EL (cell line): ENCODE data around the gene ZIM2.

Experiments
- DNase-seq: peaks from one replicate; pipeline ENCODE4 v3.0.0-alpha.2; 2016

The ZIM2 gene

DNA sequence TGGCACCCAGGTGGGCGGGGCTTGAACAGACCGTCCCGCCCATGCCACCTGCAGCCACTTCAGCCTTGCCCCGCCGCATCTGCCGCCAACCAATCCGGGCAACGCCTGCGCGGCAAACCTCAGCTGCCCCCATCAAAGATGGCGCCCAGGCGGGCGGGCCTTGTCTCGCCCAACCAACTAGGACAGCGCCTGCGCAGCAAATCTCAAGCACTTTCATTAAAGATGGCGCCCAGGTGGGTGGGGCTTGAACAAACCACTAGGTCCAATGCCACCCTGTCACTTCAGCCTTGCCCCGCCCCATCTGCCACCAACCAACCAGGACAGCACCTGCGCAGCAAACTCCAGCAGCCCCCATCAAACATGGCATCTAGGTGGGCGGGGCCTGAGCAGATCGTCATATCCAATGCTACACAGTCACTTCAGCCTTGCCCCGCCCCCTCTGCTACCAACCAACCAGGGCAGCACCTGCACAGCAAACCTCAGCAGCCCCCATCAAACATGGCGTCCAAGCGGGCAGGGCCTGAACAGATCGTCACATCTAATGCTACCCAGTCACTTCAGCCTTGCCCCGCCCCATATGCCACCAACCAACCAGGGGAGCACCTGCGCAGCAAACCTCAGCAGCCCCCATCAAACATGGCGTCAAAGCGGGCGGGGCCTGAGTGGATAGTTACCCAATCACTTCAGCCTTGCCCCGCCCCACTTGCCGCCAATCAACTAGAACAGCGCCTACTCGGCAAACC lies 1.4 kb downstream of the ZIM2 start:
- DNase-seq = no peak

DNA sequence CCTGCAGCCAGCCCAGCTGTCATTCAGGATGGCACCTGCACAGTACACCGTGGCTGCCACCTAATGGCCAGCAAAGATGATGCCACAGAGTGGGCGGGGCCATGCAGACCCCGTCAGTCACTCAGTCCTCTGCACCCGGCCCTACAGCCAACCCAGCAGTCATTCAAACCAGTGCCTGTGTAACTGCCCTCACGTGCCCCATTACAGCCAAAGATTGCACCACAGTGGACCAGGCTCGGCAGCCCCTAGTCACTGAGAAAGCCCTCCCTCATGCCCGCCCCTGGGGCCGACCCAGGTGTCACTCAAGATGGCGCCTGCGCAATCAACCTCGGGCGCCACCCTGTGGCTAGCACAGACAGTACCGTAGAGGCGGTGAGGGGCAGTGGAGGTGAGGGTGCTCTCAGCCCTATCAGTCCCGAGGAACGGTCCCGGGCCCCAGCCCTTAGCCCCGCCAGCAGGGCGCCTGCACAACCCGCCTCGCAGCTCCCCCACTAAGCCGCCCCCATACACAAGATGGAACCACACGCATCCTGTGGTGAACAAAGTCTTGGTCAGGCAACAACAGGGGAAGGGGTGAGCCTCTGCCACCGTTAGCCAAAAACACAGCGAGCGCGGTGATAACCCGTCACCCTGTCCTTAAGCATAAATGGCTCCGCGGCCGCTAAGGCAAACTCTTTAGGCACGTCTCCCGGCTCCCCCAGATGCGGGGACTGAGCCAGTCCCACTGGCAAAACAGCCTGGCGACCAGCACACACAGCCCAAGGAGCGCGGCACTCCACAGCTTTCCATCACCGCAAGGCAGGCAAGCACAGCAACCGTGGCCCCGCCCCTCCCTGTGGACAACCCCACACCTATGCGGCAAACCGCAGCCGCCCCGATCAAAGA lies 2.3 kb downstream of the ZIM2 start:
- no peak for DNase-seq

DNA sequence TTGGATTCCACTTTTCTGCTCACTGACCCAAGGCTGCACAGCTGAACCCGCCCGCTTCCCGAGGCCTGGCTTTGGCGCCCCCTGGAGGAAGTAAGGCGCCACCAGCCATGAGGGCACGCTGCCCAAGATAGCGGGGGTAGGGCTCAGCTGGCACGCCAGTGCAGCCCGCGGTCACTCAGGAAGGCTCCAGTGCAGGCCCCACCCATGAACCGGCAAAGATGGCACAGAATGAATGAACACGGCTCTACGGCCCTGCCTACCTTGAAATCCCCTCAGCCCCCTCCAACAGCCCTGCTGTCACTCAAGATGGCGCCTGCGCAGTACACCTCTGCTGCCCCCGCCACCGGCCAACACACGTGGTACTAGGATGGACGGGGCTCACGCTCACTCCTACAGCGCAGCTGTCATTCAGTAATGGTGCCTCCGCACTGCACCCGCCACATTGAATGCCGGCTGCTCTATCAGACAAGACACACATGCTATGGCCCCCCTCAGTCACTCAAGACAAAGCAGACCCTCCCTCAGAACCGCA lies 3.0 kb downstream of the ZIM2 start:
- DNase-seq = no peak

DNA sequence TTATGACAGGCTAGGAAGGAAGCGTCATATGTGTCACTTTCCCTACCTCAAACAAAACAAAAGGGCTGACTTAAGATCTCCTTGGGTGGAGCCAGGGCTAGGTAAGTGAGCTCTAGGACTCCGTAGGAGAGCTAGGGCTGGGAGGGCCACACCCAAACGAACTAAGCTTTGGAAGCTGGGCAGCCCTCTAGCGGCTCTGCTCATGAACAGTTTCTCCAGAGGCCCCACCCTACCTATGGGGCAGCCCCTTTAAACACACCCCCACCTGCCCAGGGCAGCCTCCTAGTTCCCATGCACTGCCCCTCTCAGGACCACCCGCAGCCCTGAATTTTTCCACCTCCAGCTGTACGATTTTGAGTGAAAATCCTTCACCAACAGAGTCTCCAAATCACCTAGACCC lies 3.5 kb downstream of the ZIM2 start:
- DNase-seq = no peak

DNA sequence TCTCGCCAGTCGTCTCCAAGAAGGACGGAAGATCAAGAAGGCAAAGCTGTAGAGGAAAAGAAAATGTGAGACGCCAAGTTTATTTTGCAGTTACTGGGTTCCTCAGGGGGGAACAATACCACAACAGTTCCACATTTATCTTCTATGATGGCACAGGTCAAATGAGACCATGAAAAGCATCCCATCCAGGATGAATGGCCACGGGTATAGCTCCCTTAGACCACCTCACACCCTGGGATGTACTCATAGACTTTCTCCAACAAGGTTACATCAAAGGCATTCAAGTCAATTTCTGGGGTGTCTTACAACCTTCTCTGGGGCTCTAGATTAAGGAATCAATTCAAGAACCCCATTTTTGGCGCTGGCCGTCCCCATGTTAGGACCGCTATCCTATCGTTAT lies 4.5 kb downstream of the ZIM2 start:
- DNase-seq = no peak

DNA sequence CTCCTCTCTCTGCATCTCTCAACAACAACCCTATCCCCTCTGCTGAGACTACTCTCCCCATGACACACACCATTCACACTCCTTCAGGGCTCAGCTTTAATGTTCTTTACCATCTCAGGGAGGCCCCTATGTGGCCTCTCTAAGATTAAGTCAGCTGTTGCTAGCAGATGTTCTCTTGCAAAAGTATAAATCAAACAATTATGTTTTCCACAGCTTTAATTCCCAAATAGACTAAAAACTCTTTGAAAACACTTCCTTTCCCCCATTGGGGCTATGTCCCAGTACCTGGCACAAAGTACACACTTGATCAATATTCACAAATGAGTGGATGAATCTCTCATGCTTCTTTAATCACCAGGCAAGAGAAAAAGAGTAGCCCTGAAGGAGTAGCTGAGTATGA lies 5.1 kb downstream of the ZIM2 start:
- DNase-seq = no peak

DNA sequence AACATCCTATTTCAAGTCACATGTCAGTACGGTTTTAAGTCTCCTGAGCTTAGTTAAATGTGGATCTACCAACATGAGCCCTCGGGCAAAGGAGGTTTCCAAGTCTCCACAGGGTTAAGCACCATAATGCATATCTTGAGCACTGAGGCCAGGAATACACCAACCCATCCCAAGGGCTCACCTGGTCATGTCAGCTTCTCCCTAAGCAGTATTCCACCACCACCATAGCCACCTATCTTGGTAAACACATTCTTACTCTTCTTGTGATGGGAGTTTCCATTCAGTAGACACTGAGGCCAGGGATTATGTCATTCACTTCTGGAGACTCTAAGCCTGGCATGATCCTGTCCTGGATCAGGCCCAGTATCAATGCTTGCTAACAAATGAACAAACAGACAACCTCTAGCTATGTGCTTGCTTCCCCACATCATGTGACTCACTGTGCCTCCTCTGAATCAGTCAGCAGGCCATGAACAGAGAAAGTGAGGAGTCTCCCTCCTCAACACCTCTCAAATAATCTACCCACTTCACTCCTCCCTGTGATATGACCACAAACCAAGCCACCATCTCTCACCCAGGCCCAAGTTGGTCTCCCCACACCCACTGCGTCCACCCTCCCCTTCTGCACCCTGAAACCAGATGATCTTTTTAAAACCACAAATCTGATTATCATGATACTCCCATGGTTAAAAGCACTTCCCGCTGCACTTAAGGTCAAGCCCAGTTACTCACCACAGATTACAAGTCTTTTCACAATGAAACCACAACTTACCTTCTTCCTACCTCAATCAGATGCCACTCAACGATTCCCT lies 5.8 kb downstream of the ZIM2 start:
- DNase-seq = no peak

DNA sequence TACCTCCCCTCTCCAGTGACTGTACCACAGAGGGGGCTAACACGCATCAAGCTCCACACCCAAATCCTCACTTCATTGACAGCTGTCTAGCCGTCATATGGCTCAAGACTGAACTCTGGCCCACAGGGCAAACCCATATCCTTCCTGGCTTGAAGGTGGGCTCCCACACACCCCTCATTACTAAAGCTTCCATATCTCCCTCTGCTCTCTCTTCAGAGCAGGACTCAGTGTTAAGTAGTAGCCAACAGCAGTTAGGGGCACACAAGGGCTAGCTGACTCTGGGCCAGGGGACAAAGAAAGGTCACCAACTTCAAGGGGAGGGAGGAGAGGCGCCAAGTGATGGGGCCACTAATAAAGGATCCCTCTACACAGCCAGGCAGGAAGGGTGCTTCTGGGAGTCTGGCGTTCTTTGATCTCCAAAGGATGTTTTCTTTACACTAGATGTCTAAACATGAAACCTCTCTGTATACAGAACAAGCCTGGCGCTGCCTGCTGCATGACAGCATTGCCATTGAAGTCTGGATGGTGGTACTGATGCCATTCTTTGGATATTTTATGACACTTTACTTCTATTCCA lies 8.1 kb downstream of the ZIM2 start:
- DNase-seq = no peak

DNA sequence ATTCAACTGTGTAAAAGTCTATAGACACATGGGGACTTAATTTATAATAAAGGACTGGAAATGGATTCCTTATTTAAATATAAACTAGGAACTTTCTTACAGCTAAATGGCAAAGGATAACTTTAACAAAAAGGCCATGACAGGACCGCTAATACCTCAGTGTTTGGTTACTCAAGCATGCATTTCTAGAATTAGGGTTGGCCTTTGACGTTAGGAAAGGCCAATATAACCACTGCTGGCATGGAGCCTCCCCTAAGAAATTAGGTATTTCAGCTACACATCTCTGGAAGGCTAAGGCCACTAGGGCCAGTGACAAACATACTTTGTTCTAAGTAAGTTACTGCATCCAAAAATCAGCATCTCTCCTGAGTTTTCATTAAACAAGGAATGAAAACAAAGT lies 9.3 kb downstream of the ZIM2 start:
- DNase-seq = no peak

DNA sequence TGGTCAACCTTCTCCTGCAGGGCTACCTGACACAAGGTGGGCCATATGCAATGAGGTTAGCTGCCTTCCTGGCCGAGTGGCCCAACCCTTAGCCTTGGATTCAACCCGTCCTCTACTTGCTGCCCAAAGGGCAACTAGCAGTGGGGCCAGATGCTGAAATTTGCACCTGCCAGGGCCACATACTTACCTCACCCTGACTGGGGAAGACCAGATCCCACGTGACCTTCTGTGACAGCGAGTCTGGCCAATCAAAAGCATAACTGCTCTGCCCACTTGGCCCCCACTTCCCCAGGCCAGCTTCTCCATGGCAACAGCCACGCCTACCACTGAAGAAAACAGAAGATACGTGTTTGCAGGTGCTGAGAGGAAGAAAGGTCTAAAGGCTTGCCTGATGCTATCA lies 10.9 kb downstream of the ZIM2 start:
- DNase-seq = no peak

DNA sequence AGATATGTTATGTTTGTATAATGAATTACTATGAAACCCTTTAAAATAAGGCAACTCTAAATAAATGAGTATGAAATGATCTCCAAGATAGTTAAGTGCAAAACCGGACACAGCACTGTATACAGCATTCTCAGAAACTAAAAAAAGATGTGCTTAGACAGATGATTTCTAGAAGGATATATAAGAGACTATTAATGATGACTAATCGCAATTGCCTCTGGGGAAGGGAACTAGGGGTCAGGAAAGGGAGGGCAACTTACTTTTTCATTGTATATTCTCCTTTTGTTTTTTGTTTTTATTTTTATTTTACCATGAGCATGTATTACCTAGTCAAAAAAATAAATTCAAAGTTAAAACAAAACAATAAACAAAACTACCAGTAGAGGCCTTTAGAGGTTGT lies 12.8 kb downstream of the ZIM2 start:
- DNase-seq = no peak

DNA sequence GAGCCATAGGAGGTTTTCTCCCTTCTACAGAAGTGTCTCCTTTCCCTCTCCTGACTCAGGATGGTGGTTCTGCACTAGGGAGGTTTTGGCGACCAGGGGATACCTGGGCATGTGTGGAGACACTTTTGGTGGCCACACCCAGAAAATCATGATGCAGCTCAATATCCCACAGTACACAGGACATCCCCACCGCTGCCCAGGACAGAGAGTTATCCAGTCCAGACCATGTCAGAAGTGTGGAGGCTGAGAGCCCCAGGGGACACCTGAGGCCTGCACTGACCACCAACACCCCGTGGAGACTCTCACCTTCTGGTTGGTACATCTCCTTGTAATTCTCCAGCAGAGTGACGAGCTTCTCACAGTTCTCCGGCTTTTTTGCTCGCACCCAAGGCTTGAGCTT lies 16.6 kb downstream of the ZIM2 start:
- DNase-seq = no peak

DNA sequence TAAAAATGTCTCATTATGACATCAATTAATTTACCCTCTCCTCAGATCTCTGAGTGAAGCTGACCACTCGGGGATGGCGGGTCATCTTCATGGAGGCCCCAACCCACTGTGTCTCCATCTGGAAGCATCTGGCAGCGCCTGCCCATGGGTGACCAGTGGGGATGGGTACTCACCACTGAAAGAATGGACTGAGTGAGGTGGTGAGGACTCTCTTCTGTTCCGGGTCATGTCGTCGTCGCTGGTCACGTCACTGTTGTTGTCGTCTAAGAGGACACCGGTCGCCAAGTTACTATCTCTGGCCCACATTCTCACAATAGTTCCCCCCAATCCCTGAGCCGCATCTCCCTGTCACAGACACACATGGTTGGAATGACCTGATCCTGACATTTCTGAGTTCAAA lies 17.1 kb downstream of the ZIM2 start:
- DNase-seq = no peak

DNA sequence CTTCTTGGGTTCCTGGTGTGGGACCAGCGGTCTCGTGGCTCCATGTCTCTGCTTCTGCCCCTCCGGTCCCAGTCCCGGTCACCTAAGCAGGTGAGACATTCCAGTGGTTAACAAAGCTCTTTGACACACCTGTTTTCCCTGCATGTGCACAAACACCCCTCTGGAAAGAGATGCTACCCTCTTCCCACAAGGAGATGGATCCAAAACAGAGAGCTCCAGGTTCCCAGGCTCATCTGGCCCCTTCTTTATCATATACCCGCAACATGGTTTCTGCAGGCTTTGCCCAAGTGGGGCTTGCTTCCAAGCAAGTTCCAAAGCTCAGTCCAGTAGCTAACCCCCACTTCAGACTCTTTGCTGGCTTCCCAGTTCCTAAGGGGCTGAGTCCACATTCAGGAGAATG lies 17.8 kb downstream of the ZIM2 start:
- DNase-seq = no peak

DNA sequence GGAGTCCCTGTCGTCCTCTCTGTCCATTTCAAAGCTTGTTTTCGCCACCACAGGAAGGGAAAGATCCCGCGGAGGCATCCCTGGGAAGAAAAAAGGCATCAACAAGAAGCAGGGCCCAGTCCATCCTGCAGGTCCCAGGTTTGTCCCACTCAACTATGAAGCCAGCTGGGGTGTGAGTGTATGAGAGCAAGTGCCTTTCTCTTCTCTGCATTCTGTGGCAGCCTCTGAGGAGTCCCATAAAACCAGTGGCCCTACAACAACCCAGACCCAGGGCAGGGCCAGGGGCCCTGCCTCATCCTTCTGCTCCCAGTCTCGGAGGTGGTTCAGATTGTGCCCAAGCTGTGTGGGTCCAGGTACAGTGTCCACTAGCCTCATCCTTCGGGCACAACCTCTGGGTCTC lies 18.9 kb downstream of the ZIM2 start:
- DNase-seq = no peak

DNA sequence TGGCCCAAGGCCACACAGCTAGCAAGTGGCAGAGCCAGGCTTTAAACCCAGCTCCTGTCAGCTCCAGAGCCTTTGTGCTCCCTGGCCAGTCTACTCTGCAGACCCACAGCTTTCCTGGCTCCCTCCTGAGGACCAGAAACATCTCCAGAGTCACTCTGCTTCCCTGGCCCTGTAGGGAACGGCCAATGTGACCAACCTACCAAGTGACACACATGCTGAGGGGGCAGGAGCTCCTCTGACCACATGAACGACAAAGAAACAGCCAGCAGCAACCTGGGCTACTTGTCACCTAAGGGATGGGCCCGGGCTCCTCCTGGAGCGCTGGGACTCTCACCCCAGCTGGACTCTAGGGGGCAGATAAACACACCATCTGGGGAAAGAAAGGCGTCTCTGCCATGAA lies 19.3 kb downstream of the ZIM2 start:
- DNase-seq = no peak

DNA sequence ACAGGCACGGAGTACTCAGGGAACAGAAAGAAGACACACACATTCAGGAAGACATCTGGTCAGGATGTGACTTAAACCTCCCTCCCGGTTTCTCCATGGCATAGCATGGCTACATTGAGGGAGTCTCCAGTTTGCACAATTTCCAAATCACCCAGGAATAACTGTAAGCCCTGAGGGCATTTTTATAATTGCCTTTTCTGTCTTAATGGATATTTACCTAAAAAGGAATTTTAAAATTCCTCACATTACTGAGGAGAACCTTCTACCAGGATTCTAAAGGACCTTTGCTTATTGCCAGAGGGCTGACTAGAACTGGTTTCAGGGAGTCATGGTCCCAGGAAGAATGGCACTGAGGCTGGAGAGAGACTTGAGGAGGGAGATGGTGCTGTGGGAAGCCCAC lies 21.4 kb downstream of the ZIM2 start:
- DNase-seq = no peak

DNA sequence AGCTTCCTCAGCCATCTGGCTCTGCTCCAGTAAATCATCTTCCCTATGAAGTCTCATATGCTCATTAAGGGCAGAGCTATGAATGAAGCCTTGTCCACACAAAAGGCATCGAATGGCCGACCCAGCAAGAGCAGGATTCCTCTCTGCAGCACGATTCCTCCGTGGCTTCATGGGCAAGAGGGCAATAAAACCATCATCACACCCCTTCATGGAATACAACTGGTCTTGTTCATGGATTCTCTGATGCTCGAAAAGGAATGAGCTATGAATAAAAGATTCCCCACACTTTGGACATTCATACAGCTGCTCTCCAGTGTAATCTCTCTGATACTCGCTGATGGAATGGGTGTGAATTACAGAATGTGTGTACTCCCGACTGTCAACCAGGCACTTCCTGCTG lies 25.9 kb downstream of the ZIM2 start:
- no peak for DNase-seq

DNA sequence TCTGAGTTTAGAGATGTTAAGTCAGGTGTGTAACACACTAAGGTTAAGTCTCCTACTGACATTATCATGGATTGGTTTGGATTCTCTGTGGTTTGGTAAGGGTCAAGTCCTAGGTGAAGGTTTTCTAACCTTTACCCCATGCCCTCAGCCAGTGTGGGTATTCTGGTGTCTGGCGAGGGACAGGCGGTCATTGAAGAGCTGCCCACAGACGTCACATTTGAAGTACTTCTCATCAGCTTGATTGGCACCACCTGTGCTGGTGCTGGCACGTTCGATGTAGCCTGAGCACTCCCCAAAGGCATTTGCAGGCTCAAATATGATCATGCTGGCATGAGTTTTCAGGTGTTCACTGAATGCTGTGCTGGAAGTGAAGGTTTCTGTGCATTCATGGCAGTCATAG lies 27.0 kb downstream of the ZIM2 start:
- no peak for DNase-seq

DNA sequence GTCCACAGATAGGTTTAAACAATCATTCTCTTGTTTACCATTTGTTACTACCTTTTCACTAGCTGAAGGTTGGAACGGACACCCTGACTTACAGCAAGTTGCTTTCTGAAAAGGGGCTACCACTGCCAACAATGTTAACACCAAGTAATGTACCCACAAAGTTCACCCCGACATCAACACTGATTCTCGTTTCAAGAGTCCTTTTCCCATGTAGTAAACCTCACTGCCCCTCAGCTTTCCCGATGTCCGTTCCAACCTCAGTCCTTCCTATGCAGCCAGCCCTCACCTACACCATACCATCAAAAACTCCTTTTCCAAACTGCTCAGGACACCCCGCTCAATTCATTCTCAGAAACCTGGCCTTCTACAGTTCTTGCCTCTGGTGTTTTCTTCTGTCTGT lies 29.0 kb downstream of the ZIM2 start:
- DNase-seq = no peak

DNA sequence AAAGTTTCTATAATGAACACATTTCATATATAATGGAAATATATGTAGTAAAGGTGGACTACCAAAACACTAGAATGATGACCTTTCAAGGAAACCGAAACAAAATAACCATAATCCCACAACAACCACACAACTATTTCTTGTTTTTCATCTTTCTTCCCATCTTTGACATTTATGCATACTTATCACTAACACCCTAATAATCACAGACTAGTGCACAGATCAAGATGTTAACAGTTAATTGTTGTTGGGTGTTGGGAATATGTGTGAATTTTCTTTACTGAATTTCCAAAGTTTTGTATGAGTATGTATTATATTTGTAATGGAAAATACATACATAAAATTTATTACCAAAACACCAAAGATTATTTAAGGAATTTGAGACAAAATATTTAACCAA lies 30.3 kb downstream of the ZIM2 start:
- no peak for DNase-seq

DNA sequence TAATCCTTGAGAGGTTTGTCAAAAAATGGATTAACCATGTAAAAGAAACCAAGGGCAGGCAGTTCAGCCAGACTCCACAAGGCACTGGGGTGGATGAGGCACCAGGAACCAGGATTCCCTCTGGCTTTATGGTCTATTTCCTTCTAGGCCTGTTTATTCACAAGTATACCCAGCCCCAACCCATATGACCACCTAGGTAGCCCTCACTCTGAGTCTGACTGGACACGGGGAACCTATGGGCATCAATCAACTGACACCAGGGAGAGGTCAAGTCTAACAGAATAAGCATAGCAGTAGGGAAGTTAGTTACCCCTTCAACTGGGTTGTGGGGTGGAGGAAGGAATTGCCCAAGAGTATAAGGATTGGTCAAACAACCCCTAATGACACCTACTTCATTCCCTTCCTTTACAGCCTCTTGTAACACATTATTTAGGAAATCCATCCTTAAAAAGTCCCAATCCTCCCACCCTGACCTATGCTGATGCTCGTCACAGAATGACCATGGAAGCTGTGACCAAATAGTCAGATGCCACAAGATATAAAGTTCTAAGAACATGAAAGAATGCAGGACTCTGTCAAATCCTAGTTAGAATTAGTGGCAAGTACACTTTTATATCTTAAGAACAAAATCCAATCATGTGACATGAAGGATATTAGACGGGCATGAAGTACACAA lies 31.7 kb downstream of the ZIM2 start:
- no peak for DNase-seq

DNA sequence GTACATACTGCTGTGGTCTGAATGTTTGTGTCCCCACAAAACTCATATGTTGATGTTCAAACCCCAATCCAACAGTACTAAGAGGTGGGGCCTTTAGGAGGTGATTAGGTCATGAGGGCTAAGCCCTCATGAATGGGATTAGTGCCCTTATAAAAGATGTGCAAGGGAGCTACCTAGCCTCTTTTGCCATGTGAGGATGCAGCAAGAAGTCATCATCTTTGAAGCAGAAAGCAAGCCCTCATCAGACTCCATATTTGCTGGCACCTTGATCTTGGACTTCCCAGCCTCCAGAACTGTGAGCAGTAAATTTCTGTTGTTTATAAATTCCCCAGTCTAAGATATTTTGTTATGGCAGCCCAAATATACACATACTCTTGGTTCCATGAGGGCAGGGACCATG lies 33.9 kb downstream of the ZIM2 start:
- DNase-seq = no peak
